GM18526 (cell line): Measurements from ENCODE around the gene GRAMD2B.

Experiments used
- POLR2A ChIP-seq: IDR thresholded peaks from 3 replicates; pipeline ENCODE4 v1.6.1; 2011; ENCODE audit not compliant: insufficient read length; ENCODE audit errors: extremely low read depth

The GRAMD2B gene

GRCh38 chr5:126531543-126532120, 108.4 kb downstream of the GRAMD2B start:
- TF ChIP-seq POLR2A, result no peak

- TF ChIP-seq POLR2A, result no peak
Measured at GRCh38 chr5:126534553-126534952, 111.3 kb downstream of the GRAMD2B start.

- no peak for TF ChIP-seq POLR2A
Measured at GRCh38 chr5:126535856-126536545, 112.8 kb downstream of the GRAMD2B start.

GRCh38 chr5:126536874-126537273, 113.7 kb downstream of the GRAMD2B start:
- no peak for TF ChIP-seq POLR2A

- no peak for TF ChIP-seq POLR2A
Measured at GRCh38 chr5:126538579-126538978, 115.4 kb downstream of the GRAMD2B start.

GRCh38 chr5:126540631-126541030, 117.4 kb downstream of the GRAMD2B start:
- TF ChIP-seq POLR2A, result no peak

- no peak for TF ChIP-seq POLR2A
Measured at GRCh38 chr5:126542441-126542840, 119.2 kb downstream of the GRAMD2B start.

- no peak for TF ChIP-seq POLR2A
Measured at GRCh38 chr5:126543009-126543408, 119.8 kb downstream of the GRAMD2B start.

- no peak for TF ChIP-seq POLR2A
Measured at GRCh38 chr5:126543660-126544059, 120.5 kb downstream of the GRAMD2B start.
